Left ventricle myocardium inferior (tissue), 1 donor: ENCODE measurements around the gene SRI. TPM values are rescaled to one million over a fixed set of nuclear protein-coding genes. Genes with fewer than 3 reads are reported as not detected.
"Not testable (repeated sequence)": the region's sequence is repeated elsewhere in the genome, so short reads cannot be mapped to it uniquely, and the experiment has no call there.

Experiments used
- DNase-seq: peaks from one replicate; pipeline ENCODE4 v3.0.0-alpha.2; 2020
- H3K27ac ChIP-seq: fragments of 200-600 bp; replicated peaks from 2 replicates; pipeline ENCODE4 v1.8.0; 2021
- H3K27me3 ChIP-seq: fragments of 200-600 bp; 2 replicates; pipeline ENCODE4 v1.8.0; 2021; ENCODE audit warnings: low read depth
- H3K36me3 ChIP-seq: fragments of 200-600 bp; 2 replicates; pipeline ENCODE4 v1.8.0; 2021
- H3K4me1 ChIP-seq: fragments of 200-600 bp; 2 replicates; pipeline ENCODE4 v1.8.0; 2021
- H3K4me3 ChIP-seq: fragments of 200-600 bp; 2 replicates; pipeline ENCODE4 v1.8.0; 2021; ENCODE audit warnings: mild to moderate bottlenecking, moderate library complexity
- H3K9me3 ChIP-seq: fragments of 200-600 bp; replicated peaks from 2 replicates; pipeline ENCODE4 v1.8.0; 2021
- intact Hi-C: fragments of 100-400 bp; cut with micrococcal nuclease; formaldehyde crosslinking; loops from one replicate; pipeline ENCODE4 v1.11.0; 2022
- long read RNA-seq: library from polyadenylated mRNA; unstranded; transcript quantifications from one replicate; pipeline ENCODE4 v2.0.0, GENCODE V29; 2021
- total RNA-seq: library from RNA; stranded (reverse); fragmentation: NEBNext Ultra II Directional; extraction: Animal tissue kit (Norgen Biotek cat#: 25700); gene quantifications from one replicate; pipeline ENCODE4 v1.2.1, GENCODE V29; 2021
- TF ChIP-seq, protein P1 (sequence below): fragments of 200-600 bp; IDR thresholded peaks from 2 replicates; pipeline ENCODE4 v1.8.0; 2021; ENCODE audit warnings: antibody characterized with exemption, mild to moderate bottlenecking, borderline replicate concordance
- donor health status: DM: no; HTN: yes; CAD: no; lungs with severe emphysema.

The SRI gene
- 76.1 TPM for total RNA-seq
- long read RNA-seq, transcript SRI-201 (8 exons, 2,010 nt): major isoform, 69 of 74 reads
- long read RNA-seq, partial matches to known transcripts: 2 of 74 reads
- long read RNA-seq, other reads (novel, unspliced or antisense): 3 of 74 reads

DNA sequence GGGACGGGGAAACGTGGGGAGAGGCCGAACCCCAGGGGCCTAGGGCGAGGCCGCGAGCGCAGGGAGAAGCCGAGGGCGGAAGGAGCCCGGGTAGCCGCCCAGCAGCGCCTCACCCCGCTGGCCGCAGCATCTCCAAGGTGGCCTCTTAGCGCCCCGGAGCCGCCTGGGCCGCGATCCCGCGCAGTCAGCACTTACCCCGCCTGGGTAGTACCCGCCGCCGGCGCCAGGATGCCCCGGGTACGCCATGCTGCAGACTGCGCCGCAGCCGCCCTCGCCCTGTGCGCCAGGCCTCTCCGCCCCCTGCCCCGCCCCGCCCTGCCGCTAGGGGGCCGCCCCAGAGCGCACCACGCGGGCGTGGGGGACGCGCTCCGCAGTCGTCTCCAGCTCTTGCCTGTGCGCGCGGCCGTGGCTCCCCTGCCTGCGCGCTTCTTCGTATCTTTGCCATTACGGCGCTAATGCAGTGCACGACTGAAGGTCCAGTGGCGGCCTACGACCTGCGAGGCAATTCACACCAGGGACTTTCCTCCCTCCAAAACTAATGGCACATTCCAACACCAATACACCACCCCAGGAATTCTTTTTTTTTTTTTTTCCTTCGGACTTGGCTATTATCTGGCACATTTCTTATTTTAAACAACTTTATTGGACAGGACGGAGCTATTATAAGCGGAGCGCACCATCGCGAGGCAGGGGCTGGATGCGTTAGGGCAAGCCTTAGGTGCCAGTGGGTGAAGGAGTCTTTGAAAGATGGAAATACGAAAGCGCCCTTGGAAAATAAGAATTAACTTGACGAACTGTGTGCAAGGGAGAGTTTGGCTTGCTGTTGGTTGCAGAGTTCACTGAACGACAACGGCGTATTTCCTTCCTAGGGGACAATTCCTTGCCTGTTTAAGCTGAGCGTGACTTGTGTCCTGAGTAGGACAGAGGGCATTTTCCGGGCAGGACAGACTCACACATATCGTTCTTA lies at the start of gene SRI:
SRI (minus strand) TSS at position 258 of the 967 bp plus-strand sequence; CDS start at position 246, 12 bp downstream.
- peaks cover 20% of the 10 kb centered on the region for H3K36me3 ChIP-seq
- TF ChIP-seq, protein P1, sequence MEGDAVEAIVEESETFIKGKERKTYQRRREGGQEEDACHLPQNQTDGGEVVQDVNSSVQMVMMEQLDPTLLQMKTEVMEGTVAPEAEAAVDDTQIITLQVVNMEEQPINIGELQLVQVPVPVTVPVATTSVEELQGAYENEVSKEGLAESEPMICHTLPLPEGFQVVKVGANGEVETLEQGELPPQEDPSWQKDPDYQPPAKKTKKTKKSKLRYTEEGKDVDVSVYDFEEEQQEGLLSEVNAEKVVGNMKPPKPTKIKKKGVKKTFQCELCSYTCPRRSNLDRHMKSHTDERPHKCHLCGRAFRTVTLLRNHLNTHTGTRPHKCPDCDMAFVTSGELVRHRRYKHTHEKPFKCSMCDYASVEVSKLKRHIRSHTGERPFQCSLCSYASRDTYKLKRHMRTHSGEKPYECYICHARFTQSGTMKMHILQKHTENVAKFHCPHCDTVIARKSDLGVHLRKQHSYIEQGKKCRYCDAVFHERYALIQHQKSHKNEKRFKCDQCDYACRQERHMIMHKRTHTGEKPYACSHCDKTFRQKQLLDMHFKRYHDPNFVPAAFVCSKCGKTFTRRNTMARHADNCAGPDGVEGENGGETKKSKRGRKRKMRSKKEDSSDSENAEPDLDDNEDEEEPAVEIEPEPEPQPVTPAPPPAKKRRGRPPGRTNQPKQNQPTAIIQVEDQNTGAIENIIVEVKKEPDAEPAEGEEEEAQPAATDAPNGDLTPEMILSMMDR: peak; percentile 95
- intact Hi-C loops: no loop called here
- peak; percentile 88 for DNase-seq
- H3K4me1 ChIP-seq: peaks cover 46% of the 10 kb centered on the region
- H3K27me3 ChIP-seq: no peaks in the 10 kb centered on the region
- H3K27ac ChIP-seq: peak within 1 kb of the TSS; percentile 97
- H3K4me3 ChIP-seq: peak within 1 kb of the TSS; percentile 100
- no peaks in the 10 kb centered on the region for H3K9me3 ChIP-seq

DNA sequence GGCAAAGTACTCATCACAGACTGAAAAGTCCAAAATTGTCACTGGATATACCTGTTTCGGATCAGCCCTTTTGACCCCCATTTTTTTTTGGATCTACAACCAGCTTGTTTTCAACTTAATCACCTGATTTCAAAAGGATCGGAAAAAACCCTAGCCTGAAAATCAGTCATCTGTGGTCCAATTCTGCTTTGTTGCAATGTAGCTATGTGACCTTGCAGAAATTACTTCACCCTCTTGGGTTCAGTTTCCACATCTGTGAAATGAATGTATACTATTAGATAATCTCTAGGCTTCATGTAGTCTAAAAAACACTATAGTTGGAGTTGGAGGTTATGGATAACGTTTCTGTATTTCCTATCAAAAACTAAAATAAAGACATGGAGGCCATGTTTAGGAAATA lies 49.7 kb upstream of the SRI start:
- Histone ChIP-seq H3K36me3 (no peaks in the 10 kb centered on the region), H3K9me3 (no peaks in the 10 kb centered on the region), H3K27me3 (no peaks in the 10 kb centered on the region), H3K27ac (no peak overlapping the region), H3K4me3 (no peak overlapping the region), H3K4me1 (peaks cover 6% of the 10 kb centered on the region)
- intact Hi-C loops: no loop called here
- TF ChIP-seq, protein P1: no peak
- no peak for DNase-seq

GRCh38 chr7:88268858-88269257 lies 49.0 kb upstream of the SRI start:
- Histone ChIP-seq H3K27me3 (no peaks in the 10 kb centered on the region), H3K36me3 (no peaks in the 10 kb centered on the region), H3K27ac (no peak overlapping the region), H3K9me3 (no peaks in the 10 kb centered on the region), H3K4me1 (peaks cover 5% of the 10 kb centered on the region), H3K4me3 (no peak overlapping the region)
- intact Hi-C loops: no loop called here
- DNase-seq: no peak
- TF ChIP-seq, protein P1: no peak

- no peak for DNase-seq
- no peak overlapping the region for H3K27ac ChIP-seq
- TF ChIP-seq, protein P1: no peak
- H3K4me3 ChIP-seq: no peak overlapping the region
- H3K36me3 ChIP-seq: no peaks in the 10 kb centered on the region
- intact Hi-C loops: no loop called here
- no peaks in the 10 kb centered on the region for H3K9me3 ChIP-seq
- H3K4me1 ChIP-seq: peaks cover 5% of the 10 kb centered on the region
- no peaks in the 10 kb centered on the region for H3K27me3 ChIP-seq
These were observed 48.2 kb upstream of the SRI start for GRCh38 chr7:88268051-88268450.

DNA sequence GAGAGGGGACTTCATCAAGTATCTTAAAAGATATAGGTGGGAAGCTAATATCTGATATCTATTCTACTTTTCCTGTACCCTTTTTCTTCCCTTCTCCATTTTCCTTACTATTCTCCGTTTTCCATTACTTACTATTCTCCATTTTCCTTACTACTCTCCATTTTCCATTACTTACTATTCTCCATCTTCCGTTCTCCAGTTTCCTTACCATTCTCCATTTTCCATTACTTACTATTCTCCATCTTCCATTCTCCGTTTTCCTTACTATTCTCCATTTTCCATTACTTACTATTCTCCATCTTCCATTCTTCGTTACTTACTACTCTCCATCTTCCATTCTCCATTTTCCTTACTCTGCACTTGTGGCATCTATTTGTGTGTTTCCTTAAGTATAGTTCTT lies 47.6 kb upstream of the SRI start:
- Histone ChIP-seq H3K36me3 (no peaks in the 10 kb centered on the region), H3K27ac (no peak overlapping the region), H3K4me3 (no peak overlapping the region), H3K9me3 (no peaks in the 10 kb centered on the region), H3K4me1 (peaks cover 5% of the 10 kb centered on the region), H3K27me3 (no peaks in the 10 kb centered on the region)
- no peak for DNase-seq
- intact Hi-C loops: no loop called here
- TF ChIP-seq, protein P1: no peak

GRCh38 chr7:88264987-88265386 lies 45.1 kb upstream of the SRI start:
- H3K27me3 ChIP-seq, H3K9me3 ChIP-seq, H3K36me3 ChIP-seq, intact Hi-C loops, H3K4me1 ChIP-seq, H3K27ac ChIP-seq, DNase-seq, H3K4me3 ChIP-seq: not testable (repeated sequence)
